ENCODE results near the gene PLOD2. TPM values are rescaled to one million over a fixed set of nuclear protein-coding genes. Genes with fewer than 3 reads are reported as not detected.

Gene PLOD2
- total and polyA plus RNA-seq, 2 of the 8 experiments (the other 6 are each of a cell fraction or from before 2014, with no cell fraction given): 4.0 to 28.7 TPM

DNA sequence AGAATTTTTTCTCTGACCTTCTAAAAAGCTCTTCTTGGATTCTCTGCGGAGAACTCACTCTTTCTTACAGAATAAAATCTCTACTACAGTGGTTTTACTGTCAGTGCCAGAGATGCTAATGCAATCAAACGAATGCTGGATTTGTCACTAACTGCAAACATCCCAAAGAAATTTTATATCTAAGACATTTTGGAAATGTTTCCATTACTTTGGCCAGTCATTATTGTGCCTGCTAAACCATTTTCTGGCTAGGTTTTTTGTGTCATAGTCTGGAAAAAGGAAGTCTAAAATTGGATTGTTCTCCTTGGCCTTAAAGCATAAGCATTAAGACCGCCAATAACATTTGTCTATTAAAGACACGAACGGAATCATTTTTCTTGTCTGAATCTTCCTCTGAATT, 54.0 kb downstream of the PLOD2 start:
- H2BK20ac ChIP-seq (ENCODE audit: low read length): no peak overlapping the region
- no peaks in the 10 kb centered on the region for H3K79me2 ChIP-seq (ENCODE audit: control insufficient read depth in 1 of 2, insufficient read depth in 2 of 2, low read length in 2 of 2)
- H3K27me3 ChIP-seq (replicated peaks in 1 of 4; ENCODE audit: control insufficient read depth in 3 of 4, extremely low read depth in 1 of 4, insufficient read depth in 3 of 4, low read length in 3 of 4): no peaks in the 10 kb centered on the region
- no peak overlapping the region for H3K14ac ChIP-seq (ENCODE audit: insufficient read length)
- POLR2A ChIA-PET (ENCODE audit: partially characterized antibody): no interaction called here
- H3K4me1 ChIP-seq (replicated peaks in 1 of 4; ENCODE audit: control insufficient read depth in 3 of 4, insufficient read depth in 4 of 4, low read length in 3 of 4): no peaks in the 10 kb centered on the region
- H2AK5ac ChIP-seq (ENCODE audit: low read depth, low read length): no peak overlapping the region
- no peak overlapping the region for H3K18ac ChIP-seq (ENCODE audit: extremely low read depth, low read length)
- H3K36me3 ChIP-seq (ENCODE audit: control insufficient read depth in 2 of 4, insufficient read depth in 4 of 4, low read length in 3 of 4): no peaks in the 10 kb centered on the region; a peak in 1 of 8 replicates
- DNase-seq (ENCODE audit: low read depth in 1 of 2, low spot score in 2 of 2): no peak
- H2BK12ac ChIP-seq (ENCODE audit: low read depth, low read length): no peak overlapping the region
- no peak overlapping the region for H4K5ac ChIP-seq (ENCODE audit: insufficient read length, low read depth, low read length)
- no peak overlapping the region for H2BK5ac ChIP-seq (ENCODE audit: low read depth, low read length)
- H4K8ac ChIP-seq (ENCODE audit: extremely low read depth, insufficient read depth, low read length): no peak overlapping the region
- no peak overlapping the region for H2BK15ac ChIP-seq (ENCODE audit: low read length)
- FAIRE-seq: no peak
- H3K56ac ChIP-seq (replicated peaks; ENCODE audit: insufficient read length, low read depth, low read length): no peak overlapping the region
- H4K20me1 ChIP-seq (replicated peaks in 1 of 2; ENCODE audit: control insufficient read depth in 1 of 2, insufficient read depth in 2 of 2, low read length in 2 of 2): no peaks in the 10 kb centered on the region
- H3K23ac ChIP-seq (ENCODE audit: insufficient read length): no peak overlapping the region
- no peak overlapping the region for H2BK120ac ChIP-seq (replicated peaks; ENCODE audit: low read depth, low read length)
- no peak overlapping the region for H3K4me2 ChIP-seq (ENCODE audit: insufficient read depth in 1 of 2, low read depth in 2 of 2, low read length in 2 of 2)
- WGBS, 2 experiments (ENCODE audit: extremely low coverage in 1 of 2, insufficient coverage in 1 of 2, insufficient read length in 1 of 2, insufficient replicate concordance in 2 of 2, low coverage in 1 of 2, low lambda C conversion rate in 2 of 2, missing lambda C conversion rate in 1 of 2): 94% methylated on average over 5 of the region's 5 CpGs; no CpG with 5 or more reads in 1 of the 2 experiments
- no peak overlapping the region for H2AFZ ChIP-seq (ENCODE audit: low read length)
- no peak overlapping the region for H3K27ac ChIP-seq (ENCODE audit: low read depth, low read length)
- no peak overlapping the region for H4K91ac ChIP-seq (replicated peaks; ENCODE audit: insufficient read length, low read length)
- TF ChIP-seq MAFK (IDR thresholded peaks at IDR 0.05; ENCODE audit: low read depth, low read length): no peak
- no peak for TF ChIP-seq JUN (IDR thresholded peaks at IDR 0.05; ENCODE audit: low read depth, low read length)
- no peak for TF ChIP-seq POLR2AphosphoS5 (IDR thresholded peaks at IDR 0.05; ENCODE audit: low read depth, low read length)
- TF ChIP-seq TEAD4 (IDR thresholded peaks at IDR 0.05; ENCODE audit: low read depth, low read length): no peak
- no peak for TF ChIP-seq TAF1 (IDR thresholded peaks at IDR 0.05; ENCODE audit: low read depth, low read length)
- TF ChIP-seq E2F6 (IDR thresholded peaks at IDR 0.05): no peak
- no peak for TF ChIP-seq CTBP2 (IDR thresholded peaks at IDR 0.05; ENCODE audit: borderline replicate concordance, insufficient read depth, insufficient read length, low read length)
- TF ChIP-seq ASH2L (IDR thresholded peaks at IDR 0.05; ENCODE audit: low read length): no peak
- no peak for TF ChIP-seq CBX5 (IDR thresholded peaks at IDR 0.05; ENCODE audit: low read depth, low read length)
- no peak for TF ChIP-seq EZH2 (IDR thresholded peaks at IDR 0.05; ENCODE audit: low read depth, low read length, severe bottlenecking)
- no peak for TF ChIP-seq BACH1 (IDR thresholded peaks at IDR 0.05; ENCODE audit: low read length)
- no peak for TF ChIP-seq SP2 (IDR thresholded peaks at IDR 0.05; ENCODE audit: low read length)
- TF ChIP-seq POLR2A (IDR thresholded peaks at IDR 0.05; ENCODE audit: control extremely low read depth in 1 of 2, low read depth in 2 of 2, low read length in 2 of 2): no peak
- CTCF ChIA-PET (ENCODE audit: partially characterized antibody): no interaction called here
- H3K9me3 ChIP-seq (ENCODE audit: insufficient read depth in 2 of 2, low read depth in 1 of 2, low read length in 1 of 2): no peaks in the 10 kb centered on the region
- no peaks in the 10 kb centered on the region; the same call in 1 of the 2 replicates for H3K23me2 ChIP-seq (ENCODE audit: low read depth, low read length)
- H3K9ac ChIP-seq (replicated peaks in 1 of 4; ENCODE audit: extremely low read depth in 1 of 4, low read depth in 3 of 4, low read length in 3 of 4): no peak overlapping the region
- no peak overlapping the region for H3K4ac ChIP-seq (replicated peaks; ENCODE audit: insufficient read length, low read depth, low read length)
- H3K79me1 ChIP-seq (ENCODE audit: low read depth, low read length): no peaks in the 10 kb centered on the region
- H3K4me3 ChIP-seq (ENCODE audit: extremely low read depth in 1 of 4, insufficient read depth in 2 of 4, low read depth in 3 of 4, low read length in 4 of 4): no peak overlapping the region

All from H1 (cell line).